Measurements from ENCODE around the gene UBE2V1. TPM values are rescaled to one million over a fixed set of nuclear protein-coding genes. Genes with fewer than 3 reads are reported as not detected.
A peak's percentile ranks its signal among the peaks of the same experiment; 100 is the strongest.

UBE2V1 gene
- total and polyA plus RNA-seq, 2 of the 13 experiments (the other 11 are each of a cell fraction or from before 2014, with no cell fraction given) = 81.3 to 132 TPM

DNA sequence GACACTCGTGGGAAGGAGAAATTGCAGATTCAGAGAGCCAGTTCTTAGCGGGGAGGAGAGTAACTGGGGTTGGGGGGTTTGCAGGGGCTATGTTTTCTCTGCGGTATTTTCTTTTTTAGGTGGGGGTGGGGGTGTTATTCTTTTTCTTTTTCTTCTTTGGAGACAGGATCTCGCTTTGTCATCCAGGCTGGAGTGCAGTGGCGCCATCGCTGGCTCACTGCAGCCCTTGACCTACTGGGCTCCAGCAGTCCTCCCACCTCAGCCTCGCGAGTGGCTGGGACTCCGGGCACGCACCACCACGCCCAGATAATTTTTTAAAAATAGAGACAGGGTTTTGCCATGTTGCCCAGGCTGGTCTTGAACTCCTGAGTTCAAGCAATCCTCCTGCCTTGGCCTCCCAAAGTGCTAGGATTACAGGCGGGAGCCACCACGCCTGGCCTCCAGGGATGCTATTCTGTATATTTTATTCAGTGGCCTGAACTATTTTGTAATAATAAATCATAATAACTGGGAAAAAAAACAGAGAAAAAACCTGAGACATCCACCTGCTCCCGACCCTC, 57.3 kb downstream of the UBE2V1 start:
- ATAC-seq (peak; percentile 23; the same call in 1 of the 3 replicates), FAIRE-seq (peak; percentile 21), DNase-seq (ENCODE audit: low spot score) (no peak)
- POLR2A ChIA-PET = no interaction called here
- intact Hi-C loops (cut with micrococcal nuclease; ENCODE audit: unreplicated experiment) = loop anchor here (2.0 kb wide), 1 partner anchor 15 kb away; no protein-coding TSS in a partner anchor
- CTCF ChIA-PET (ENCODE audit: low intra/inter-chr PET ratio, low total read pairs) = no interaction called here
- H3K27ac ChIP-seq (ENCODE audit: extremely low read length, insufficient read depth, low read length) = no peak overlapping the region
- peaks cover 50% of the 10 kb centered on the region for H3K4me1 ChIP-seq (ENCODE audit: insufficient read depth, low read length)
- peak overlapping the region; percentile 95 for H3K4me2 ChIP-seq (ENCODE audit: low read depth, low read length)
- no peaks in the 10 kb centered on the region for H4K20me1 ChIP-seq (ENCODE audit: insufficient read depth, low read length)
- in situ Hi-C loops (cut with HindIII; ENCODE audit: extremely low pct_ligation_motif_present, low pct_unique_long_range_greater_than_20kb) = no loop called here
- H3K9ac ChIP-seq (ENCODE audit: insufficient read depth, low read depth, low read length) = peak overlapping the region; percentile 26; the same call in 1 of the 2 replicates
- 14% methylated on average over 14 of the region's 14 CpGs for WGBS (ENCODE audit: low lambda C conversion rate)
- H3K27me3 ChIP-seq (ENCODE audit: control insufficient read depth in 1 of 2, insufficient read depth in 2 of 2, low read length in 2 of 2) = peaks cover 0 to 22% of the 10 kb centered on the region in 2 experiments; a peak in 3 of 5 replicates
- no peak overlapping the region for H2AFZ ChIP-seq (ENCODE audit: low read length)
- H3K36me3 ChIP-seq (replicated peaks in 1 of 2; ENCODE audit: control insufficient read depth in 1 of 2, insufficient read depth in 2 of 2, low read length in 2 of 2) = no peaks in the 10 kb centered on the region
- BruUV-seq (replicated peaks) = no TSS peak
- H3K79me2 ChIP-seq (ENCODE audit: insufficient read depth, low read length) = no peaks in the 10 kb centered on the region
- H3K9me3 ChIP-seq (ENCODE audit: low read length) = no peaks in the 10 kb centered on the region
- peak overlapping the region; percentile 38 to 71 (median 49) for H3K4me3 ChIP-seq (replicated peaks in 1 of 3; ENCODE audit: insufficient read depth in 1 of 3, low read depth in 2 of 3, low read length in 3 of 3)
- TF ChIP-seq, protein P1, sequence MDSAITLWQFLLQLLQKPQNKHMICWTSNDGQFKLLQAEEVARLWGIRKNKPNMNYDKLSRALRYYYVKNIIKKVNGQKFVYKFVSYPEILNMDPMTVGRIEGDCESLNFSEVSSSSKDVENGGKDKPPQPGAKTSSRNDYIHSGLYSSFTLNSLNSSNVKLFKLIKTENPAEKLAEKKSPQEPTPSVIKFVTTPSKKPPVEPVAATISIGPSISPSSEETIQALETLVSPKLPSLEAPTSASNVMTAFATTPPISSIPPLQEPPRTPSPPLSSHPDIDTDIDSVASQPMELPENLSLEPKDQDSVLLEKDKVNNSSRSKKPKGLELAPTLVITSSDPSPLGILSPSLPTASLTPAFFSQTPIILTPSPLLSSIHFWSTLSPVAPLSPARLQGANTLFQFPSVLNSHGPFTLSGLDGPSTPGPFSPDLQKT (CRISPR knock-in tag; IDR thresholded peaks at IDR 0.05; ENCODE audit: borderline replicate concordance) = no peak
- TF ChIP-seq NPAS2 (CRISPR knock-in tag; IDR thresholded peaks at IDR 0.05; ENCODE audit: borderline replicate concordance) = no peak
- TF ChIP-seq ZZZ3 (CRISPR knock-in tag; IDR thresholded peaks at IDR 0.05; ENCODE audit: borderline replicate concordance) = no peak
- TF ChIP-seq CHD4 (IDR thresholded peaks at IDR 0.05; ENCODE audit: borderline replicate concordance, low read length) = no peak
- TF ChIP-seq, protein P2, sequence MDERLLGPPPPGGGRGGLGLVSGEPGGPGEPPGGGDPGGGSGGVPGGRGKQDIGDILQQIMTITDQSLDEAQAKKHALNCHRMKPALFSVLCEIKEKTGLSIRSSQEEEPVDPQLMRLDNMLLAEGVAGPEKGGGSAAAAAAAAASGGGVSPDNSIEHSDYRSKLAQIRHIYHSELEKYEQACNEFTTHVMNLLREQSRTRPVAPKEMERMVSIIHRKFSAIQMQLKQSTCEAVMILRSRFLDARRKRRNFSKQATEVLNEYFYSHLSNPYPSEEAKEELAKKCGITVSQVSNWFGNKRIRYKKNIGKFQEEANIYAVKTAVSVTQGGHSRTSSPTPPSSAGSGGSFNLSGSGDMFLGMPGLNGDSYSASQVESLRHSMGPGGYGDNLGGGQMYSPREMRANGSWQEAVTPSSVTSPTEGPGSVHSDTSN (CRISPR knock-in tag; IDR thresholded peaks at IDR 0.05) = no peak
- no peak for TF ChIP-seq NBN (conservative IDR thresholded peaks at IDR 0.05)
- no peak for TF ChIP-seq ZNF724P (CRISPR knock-in tag; IDR thresholded peaks at IDR 0.05; ENCODE audit: borderline replicate concordance)
- TF ChIP-seq NR1H2 (CRISPR knock-in tag; IDR thresholded peaks at IDR 0.05; ENCODE audit: borderline replicate concordance, low read depth) = no peak
- no peak for TF ChIP-seq SPEN (CRISPR knock-in tag; IDR thresholded peaks at IDR 0.05; ENCODE audit: low read depth)
- TF ChIP-seq ZNF430 (CRISPR knock-in tag; IDR thresholded peaks at IDR 0.05) = no peak
- no peak for TF ChIP-seq FOXC1 (CRISPR knock-in tag; IDR thresholded peaks at IDR 0.05; ENCODE audit: borderline replicate concordance)
- no peak for TF ChIP-seq ZNF274 (CRISPR knock-in tag; IDR thresholded peaks at IDR 0.05)
- no peak for TF ChIP-seq ZNF292 (CRISPR knock-in tag; IDR thresholded peaks at IDR 0.05; ENCODE audit: borderline replicate concordance, low read depth)
- TF ChIP-seq JUN (CRISPR knock-in tag; IDR thresholded peaks at IDR 0.05) = 0 out of 2 replicates have a peak, but pooled peaks have one; percentile 2
- TF ChIP-seq MTA1 (CRISPR knock-in tag; IDR thresholded peaks at IDR 0.05; ENCODE audit: borderline replicate concordance) = no peak
- no peak for TF ChIP-seq PHF8 (CRISPR knock-in tag; IDR thresholded peaks at IDR 0.05)
- TF ChIP-seq ZNF160 (CRISPR knock-in tag; IDR thresholded peaks at IDR 0.05) = no peak
- no peak for TF ChIP-seq BRCA1 (CRISPR knock-in tag; IDR thresholded peaks at IDR 0.05)
